ENCODE results near the gene TMEM123.
"Not testable (repeated sequence)": the region's sequence is repeated elsewhere in the genome, so short reads cannot be mapped to it uniquely, and the experiment has no call there.

Gene TMEM123

DNA sequence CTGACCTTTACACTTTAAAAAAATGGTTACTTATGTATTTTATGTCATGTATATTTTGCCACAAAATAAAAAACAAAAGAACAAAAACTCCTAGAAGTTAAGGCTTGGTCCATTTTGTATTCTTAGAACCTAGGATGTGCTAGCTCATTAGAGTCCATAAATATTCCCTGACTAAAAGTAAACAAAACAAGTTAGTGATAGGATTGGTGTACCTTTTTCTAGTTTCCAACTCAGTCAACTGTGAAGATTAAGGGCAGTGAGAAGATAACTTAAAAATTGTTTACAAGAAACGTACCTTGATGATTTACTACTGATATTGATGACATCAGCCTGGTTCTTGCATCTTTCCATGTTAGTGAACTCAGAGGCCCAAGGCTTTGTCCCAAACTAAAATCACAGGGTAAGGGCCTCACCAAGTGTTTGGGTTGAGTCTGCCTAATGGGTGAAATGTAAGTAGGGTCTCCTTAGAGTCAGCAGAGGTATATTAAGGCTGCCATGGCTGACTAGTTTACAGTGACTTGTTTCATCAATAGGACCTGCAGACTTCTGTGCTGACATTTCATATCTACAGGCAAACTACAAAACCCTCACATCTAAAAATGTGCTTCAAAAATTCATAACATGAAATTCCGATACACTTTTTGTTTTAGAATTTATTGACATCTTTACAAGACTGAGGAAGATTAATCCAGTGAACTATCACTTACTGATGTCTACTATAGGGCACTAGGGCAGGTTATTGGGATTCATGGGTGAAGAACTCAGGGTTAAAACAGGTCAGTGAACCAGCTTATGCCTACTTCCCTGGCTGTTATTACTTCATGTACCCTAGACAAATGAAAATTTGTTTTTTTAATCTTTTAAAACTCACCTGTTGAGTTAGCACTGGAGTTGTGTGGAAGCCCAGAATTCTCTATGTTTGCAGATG is 4.4 kb downstream of the TMEM123 start:
- no peak for DNase-seq

GRCh38 chr11:102447193-102447592 is 5.4 kb downstream of the TMEM123 start:
- DNase-seq: no peak

- DNase-seq: no peak
Observed at GRCh38 chr11:102446606-102447005, 6.0 kb downstream of the TMEM123 start.

GRCh38 chr11:102444693-102445092 is 7.9 kb downstream of the TMEM123 start:
- not testable (repeated sequence) for DNase-seq

DNA sequence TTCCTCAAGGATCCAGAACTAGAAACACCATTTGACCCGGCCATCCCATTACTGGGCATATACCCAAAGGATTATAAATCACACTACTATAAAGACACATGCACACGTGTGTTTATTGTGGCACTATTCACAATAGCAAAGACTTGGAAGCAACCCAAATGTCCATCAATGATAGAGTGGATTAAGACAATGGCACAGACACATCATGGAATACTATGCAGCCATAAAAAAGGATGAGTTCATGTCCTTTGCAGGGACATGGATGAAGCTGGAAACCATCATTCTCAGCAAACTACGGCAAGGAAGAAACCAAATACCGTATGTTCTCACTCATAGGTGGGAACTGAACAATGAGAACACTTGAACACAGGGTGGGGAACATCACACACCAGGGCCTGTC is 8.4 kb downstream of the TMEM123 start:
- DNase-seq: not testable (repeated sequence)

- not testable (repeated sequence) for DNase-seq
Observed at GRCh38 chr11:102439063-102439363, 13.6 kb downstream of the TMEM123 start.

DNA sequence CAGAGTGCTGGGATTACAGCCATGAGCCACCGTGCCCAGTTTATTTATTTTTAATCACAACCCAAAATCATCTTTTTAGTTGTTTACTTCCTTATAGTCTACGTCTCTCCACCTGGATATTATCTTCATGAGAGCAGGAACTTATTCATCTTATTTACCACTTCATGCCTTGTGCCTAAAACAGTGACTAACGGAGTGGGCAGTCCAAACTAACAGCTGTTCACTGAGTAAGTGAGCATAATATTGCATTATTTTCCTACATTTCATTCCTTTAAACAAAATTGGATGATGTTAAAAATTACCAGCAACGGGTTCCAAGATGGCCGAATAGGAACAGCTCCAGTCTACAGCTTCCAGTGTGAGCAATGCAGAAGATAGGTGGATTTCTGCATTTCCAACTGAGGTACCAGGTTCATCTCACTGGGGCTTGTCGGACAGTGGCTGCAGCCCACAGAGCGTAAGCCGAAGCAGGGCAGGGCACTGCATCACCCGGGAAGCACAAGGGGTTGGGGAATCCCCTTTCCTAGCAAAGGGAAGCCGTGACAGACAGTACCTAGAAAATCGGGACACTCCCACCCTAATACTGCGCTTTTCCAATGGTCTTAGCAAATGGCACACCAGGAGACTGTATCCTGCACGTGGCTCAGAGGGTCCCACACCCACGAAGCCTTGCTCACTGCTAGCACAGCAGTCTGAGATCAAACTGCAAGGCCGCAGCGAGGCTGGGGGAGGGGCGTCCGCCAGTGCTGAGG is 14.1 kb downstream of the TMEM123 start:
- DNase-seq: no peak

DNA sequence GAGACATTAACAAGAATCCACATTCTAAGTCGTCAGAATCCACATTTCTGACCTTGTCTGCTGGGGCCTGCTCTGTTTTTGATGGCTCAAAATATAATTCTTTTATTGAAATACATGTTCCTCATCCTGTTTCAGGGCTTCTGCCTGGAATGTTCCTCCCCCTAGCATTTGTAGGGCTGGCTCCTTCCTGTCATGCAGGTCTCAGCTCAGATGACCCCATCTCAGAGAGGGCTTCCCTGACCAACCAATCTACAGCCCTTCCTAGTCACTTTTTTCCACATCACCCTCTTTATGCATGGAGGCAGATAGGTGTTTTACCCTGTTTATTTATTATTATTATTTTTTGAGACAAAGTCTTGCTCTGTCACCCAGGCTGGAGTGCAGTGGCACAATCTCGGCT is 14.8 kb downstream of the TMEM123 start:
- DNase-seq: no peak

DNA sequence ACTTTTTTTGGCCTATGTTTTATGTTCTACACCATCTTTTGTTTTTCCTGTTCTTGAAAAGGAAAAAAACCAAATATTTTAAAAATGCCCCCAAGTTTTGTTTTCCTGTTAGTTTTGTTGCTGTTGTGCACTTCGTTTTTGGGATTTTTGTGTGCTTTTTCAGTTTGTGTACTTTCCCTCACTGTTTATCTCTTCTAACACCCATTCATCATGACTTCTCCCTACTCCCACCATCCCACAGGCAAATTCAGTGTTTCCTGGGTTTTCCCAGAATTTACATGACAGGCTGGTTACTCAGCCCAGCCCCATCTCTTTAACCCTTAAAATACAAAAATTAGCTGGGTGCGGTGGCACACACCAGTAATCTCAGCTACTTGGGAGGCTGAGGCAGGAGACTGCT is 15.6 kb downstream of the TMEM123 start:
- DNase-seq: no peak

- DNase-seq: no peak
Observed at GRCh38 chr11:102436561-102436960, 16.0 kb downstream of the TMEM123 start.

DNA sequence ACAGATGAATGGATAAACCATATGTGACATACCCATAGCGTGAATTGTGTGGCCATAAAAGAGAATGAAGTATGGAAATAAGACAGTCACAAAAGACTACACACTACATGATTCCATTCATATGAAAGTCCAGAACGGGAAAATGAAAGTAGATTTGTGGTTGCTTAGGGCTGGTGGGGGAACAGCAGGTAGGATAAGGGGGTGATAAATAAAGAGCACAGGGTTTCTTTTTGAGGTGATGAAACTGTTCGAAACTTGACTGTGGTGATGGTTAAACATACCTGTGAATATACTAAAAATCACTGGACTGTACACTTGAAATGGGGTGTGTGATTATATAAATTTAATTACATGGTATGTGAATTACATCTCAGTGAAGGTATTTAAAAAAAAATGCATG is 16.9 kb downstream of the TMEM123 start:
- no peak for DNase-seq

GRCh38 chr11:102433571-102433970 is 19.0 kb downstream of the TMEM123 start:
- not testable (repeated sequence) for DNase-seq

DNA sequence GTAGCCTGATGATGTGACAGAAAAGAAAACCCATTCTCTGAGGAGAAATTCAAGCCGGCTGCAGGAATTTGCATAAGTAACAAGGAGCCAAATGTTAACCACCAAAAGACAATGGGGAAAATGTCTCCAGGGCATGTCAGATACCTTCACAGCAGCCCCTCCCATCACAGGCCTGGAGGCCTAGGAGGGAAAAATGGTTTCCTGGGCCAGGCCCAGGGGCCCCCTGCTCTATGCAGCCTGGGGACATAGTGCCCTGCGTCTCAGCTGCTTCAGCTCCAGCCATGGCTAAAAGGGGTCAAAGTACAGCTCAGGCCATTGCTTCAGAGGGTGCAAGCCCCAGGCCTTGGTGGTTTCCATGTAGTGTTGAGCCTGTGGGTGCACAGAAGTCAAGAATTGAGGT is 20.0 kb downstream of the TMEM123 start:
- DNase-seq: not testable (repeated sequence)

GRCh38 chr11:102431404-102431803 is 21.2 kb downstream of the TMEM123 start:
- DNase-seq: no peak

DNA sequence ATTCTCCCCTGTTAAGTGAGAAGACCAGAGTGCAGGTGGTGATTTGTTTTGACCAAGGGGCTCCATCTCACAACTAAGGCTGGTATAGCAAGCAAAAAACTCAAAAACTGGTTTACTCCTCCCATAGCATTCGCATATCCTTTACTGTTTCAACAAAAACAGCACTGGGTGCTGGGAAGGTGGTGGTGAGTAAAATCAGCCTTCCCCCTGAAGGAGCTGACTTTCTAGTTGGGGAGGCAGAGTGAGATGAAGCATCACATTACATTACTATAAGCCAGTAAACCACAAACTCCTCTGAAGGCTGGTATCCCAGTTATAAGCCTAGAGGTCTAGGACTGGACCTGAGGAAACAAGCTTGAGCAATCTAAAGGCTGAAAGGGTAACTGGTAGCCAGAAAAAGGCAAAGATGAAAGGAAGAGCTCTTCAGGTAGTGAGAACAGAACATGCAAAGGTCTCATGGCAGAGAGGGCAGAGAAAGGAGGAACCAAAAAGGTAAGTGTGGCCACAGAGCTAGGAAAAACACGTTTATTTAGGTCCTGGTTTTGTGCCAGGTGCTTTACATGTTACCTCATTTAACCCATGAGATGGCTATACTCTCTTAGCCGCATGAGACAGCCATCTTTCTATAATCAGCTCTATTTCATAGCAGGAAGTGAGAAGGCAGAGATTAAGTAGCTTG is 22.3 kb downstream of the TMEM123 start:
- DNase-seq: no peak

DNA sequence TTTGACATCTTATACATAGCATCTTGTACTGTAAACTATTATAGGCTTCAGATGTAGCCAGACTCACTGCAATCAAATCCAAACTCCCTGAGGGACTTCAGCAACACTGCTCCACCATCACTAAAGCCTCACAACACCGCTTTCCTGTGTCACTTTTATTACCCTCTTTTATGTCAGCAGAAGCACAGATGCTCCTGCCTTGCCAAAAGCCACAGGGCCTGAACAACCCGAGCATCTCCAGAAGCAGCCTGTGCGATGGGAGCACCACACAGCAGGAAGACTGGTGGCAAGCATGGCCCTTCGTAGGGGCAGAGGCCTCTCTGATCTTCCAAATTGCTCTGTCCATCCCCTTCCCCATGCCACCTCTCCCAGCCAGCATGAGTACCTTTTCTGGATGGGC is 22.9 kb downstream of the TMEM123 start:
- no peak for DNase-seq

DNA sequence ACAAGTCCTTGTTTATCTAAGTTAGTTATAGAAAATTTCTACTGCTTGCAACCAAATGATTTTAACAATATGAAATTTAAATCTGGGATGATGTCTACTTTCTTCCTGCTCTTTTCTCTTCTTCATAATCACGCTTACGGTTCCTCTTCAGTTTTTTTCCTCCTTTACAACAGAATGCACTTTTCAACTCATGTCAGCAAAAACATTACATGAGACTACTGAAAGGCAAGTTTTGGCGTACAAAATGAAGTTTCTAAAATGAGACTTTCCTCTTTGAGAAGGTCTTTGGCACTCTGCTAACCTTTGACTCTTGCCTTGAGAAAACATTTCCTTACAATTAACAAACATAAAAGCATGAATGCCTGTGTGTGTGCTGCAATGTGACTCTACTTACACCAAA is 23.3 kb downstream of the TMEM123 start:
- DNase-seq: no peak

GRCh38 chr11:102428696-102429095 is 23.9 kb downstream of the TMEM123 start:
- DNase-seq: no peak

DNA sequence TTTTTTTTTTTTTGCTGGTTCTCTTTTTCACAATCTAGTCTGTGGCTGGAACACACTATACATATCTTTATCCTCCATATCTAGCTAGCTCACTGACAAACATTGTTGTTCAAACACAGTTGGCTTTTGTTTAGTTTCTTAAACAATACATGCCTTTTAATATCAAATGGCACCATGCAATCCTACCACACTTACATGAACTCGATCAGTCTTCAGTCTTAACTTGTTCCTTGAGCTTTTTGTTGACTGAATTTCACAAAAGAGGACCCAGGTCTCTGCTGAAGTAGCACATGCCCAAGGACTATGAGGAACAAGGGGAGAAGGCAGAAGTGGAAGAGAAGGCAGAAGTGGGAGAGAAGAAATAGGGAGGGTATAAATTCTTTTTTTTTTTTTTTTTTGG is 25.5 kb downstream of the TMEM123 start:
- no peak for DNase-seq

- DNase-seq: no peak
Observed at GRCh38 chr11:102426570-102426969, 26.0 kb downstream of the TMEM123 start.

- DNase-seq: no peak
Observed at GRCh38 chr11:102426000-102426399, 26.6 kb downstream of the TMEM123 start.

DNA sequence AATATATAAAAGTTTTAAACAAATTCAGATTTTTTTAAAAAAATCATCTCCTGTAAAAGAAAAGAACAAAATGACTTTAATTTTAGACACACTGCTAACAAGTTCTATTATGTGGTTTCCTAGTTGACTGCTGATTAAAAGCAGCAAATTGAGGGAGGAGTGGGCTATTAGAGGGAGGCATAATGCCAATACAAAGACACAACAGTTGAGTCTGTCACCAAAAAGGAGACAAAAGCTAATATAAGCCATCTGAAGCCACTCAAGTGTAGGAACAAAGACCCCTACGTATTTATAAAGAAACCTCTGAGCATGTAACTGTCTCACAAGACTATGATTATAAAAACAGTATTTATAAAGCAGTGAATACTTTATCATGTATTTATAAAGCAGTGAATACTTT is 28.6 kb downstream of the TMEM123 start:
- DNase-seq: no peak

DNA sequence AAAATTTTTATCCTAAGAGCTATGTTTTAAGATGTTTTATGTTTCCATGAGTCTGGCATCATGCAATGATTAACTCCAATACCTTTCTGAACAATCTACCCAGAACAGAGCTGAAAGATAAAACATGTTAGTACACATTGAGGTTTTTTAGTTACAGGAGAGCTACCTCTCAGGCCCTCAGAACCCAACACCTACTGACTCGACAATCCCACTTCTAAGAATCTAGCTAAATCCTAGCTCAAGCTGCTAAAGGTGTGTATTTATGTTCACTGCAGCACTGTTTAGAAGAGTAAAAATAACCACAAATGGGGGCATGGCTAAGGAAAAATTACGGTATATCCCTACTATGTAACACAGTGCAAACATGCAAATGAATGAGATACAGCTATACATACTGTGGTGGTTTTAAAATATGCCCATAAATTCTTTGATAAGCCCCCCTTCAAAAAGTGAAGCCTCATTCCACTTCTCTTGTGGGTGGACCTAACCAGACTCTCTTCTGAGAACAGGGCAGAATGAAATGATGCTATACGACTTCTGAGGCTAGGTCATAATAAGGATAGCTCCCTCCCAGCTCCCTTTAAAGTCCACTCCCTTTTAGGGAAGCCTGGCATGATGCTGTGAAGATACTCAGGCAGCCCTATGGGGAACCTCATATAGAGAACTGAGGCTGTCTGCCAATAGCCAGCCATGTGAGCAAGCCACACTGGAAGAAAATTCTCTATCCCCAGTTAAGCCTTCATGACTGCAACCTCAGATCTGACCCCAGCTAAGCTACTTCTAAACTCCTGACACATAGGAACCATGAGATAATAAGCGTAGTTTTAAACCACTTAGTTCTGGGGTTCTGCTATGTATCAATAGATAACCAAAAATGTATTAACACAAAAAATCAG is 29.5 kb downstream of the TMEM123 start:
- DNase-seq: no peak

Data from activated CD4-positive, CD25-positive, alpha-beta regulatory T cell treated with anti-CD3 and anti-CD28 coated beads, Interleukin-2, amount 50 U/mL, for 72 hours (primary cell).